ENCODE data around the gene ZNF655. TPM values are rescaled to one million over a fixed set of nuclear protein-coding genes. Genes with fewer than 3 reads are reported as not detected.

ZNF655 gene
- total RNA-seq, 1 experiment from 2014 or later, result 54.9 TPM

DNA sequence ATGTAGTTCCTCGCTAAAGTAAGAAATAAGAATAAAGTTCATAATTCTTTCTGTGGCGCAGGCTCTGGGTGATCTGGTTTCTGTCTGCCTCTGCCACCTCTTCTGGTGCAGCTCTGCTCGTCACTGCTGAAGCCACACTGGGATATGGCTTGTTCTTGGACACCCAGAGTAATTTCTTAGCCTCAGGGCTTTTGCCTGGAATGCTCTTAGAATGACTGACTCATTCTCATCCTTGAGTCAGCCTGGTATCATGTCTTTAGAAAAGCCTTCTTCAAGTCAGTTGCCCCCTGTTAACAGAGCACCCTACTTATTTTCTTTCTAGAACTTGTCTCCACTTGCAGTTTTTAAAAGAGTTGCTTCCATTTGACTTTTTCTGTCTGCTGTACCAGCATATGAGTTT, 60.3 kb downstream of the ZNF655 start:
- no peaks in the 10 kb centered on the region; the same call in 1 of the 2 replicates for H3K27me3 ChIP-seq (ENCODE audit: control insufficient read depth, insufficient read depth, low read length)
- BruUV-seq (replicated peaks), result no TSS peak
- H3K27ac ChIP-seq (ENCODE audit: low read length), result no peak overlapping the region
- H3K36me3 ChIP-seq (ENCODE audit: control insufficient read depth, insufficient read depth, low read length), result peaks cover 6% of the 10 kb centered on the region
- in situ Hi-C loops (cut with HindIII; ENCODE audit: low pct_unique_long_range_greater_than_20kb, low sequenced_read_pairs), result no loop called here
- no peak overlapping the region for H3K4me3 ChIP-seq (ENCODE audit: low read depth in 2 of 2, low read length in 2 of 2)
- intact Hi-C loops (cut with micrococcal nuclease; ENCODE audit: unreplicated experiment), result no loop called here
- TF ChIP-seq SIN3A (IDR thresholded peaks at IDR 0.05; ENCODE audit: borderline replicate concordance, insufficient read depth, low read depth, low read length) (no peak), TCF7L2 (IDR thresholded peaks at IDR 0.05; ENCODE audit: low read depth, low read length) (no peak), POLR2AphosphoS5 (IDR thresholded peaks at IDR 0.05; ENCODE audit: low read depth, low read length) (no peak)
- TF ChIP-seq, protein P1, sequence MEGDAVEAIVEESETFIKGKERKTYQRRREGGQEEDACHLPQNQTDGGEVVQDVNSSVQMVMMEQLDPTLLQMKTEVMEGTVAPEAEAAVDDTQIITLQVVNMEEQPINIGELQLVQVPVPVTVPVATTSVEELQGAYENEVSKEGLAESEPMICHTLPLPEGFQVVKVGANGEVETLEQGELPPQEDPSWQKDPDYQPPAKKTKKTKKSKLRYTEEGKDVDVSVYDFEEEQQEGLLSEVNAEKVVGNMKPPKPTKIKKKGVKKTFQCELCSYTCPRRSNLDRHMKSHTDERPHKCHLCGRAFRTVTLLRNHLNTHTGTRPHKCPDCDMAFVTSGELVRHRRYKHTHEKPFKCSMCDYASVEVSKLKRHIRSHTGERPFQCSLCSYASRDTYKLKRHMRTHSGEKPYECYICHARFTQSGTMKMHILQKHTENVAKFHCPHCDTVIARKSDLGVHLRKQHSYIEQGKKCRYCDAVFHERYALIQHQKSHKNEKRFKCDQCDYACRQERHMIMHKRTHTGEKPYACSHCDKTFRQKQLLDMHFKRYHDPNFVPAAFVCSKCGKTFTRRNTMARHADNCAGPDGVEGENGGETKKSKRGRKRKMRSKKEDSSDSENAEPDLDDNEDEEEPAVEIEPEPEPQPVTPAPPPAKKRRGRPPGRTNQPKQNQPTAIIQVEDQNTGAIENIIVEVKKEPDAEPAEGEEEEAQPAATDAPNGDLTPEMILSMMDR (IDR thresholded peaks at IDR 0.05), result no peak
- TF ChIP-seq, protein P2, sequence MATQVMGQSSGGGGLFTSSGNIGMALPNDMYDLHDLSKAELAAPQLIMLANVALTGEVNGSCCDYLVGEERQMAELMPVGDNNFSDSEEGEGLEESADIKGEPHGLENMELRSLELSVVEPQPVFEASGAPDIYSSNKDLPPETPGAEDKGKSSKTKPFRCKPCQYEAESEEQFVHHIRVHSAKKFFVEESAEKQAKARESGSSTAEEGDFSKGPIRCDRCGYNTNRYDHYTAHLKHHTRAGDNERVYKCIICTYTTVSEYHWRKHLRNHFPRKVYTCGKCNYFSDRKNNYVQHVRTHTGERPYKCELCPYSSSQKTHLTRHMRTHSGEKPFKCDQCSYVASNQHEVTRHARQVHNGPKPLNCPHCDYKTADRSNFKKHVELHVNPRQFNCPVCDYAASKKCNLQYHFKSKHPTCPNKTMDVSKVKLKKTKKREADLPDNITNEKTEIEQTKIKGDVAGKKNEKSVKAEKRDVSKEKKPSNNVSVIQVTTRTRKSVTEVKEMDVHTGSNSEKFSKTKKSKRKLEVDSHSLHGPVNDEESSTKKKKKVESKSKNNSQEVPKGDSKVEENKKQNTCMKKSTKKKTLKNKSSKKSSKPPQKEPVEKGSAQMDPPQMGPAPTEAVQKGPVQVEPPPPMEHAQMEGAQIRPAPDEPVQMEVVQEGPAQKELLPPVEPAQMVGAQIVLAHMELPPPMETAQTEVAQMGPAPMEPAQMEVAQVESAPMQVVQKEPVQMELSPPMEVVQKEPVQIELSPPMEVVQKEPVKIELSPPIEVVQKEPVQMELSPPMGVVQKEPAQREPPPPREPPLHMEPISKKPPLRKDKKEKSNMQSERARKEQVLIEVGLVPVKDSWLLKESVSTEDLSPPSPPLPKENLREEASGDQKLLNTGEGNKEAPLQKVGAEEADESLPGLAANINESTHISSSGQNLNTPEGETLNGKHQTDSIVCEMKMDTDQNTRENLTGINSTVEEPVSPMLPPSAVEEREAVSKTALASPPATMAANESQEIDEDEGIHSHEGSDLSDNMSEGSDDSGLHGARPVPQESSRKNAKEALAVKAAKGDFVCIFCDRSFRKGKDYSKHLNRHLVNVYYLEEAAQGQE (IDR thresholded peaks at IDR 0.05; ENCODE audit: insufficient read depth in 1 of 2, low read depth in 2 of 2, low read length in 1 of 2), result no peak
- no peak for ATAC-seq
- peaks cover 12% of the 10 kb centered on the region for H3K4me1 ChIP-seq (ENCODE audit: control insufficient read depth, insufficient read depth, low read length)
- POLR2A ChIA-PET, result no interaction called here
- H3K9me3 ChIP-seq (ENCODE audit: control insufficient read depth, insufficient read depth, low read depth, low read length), result no peaks in the 10 kb centered on the region
- CTCF ChIA-PET, result no interaction called here
- DNase-seq (ENCODE audit: low read depth, low spot score), result no peak

DNA sequence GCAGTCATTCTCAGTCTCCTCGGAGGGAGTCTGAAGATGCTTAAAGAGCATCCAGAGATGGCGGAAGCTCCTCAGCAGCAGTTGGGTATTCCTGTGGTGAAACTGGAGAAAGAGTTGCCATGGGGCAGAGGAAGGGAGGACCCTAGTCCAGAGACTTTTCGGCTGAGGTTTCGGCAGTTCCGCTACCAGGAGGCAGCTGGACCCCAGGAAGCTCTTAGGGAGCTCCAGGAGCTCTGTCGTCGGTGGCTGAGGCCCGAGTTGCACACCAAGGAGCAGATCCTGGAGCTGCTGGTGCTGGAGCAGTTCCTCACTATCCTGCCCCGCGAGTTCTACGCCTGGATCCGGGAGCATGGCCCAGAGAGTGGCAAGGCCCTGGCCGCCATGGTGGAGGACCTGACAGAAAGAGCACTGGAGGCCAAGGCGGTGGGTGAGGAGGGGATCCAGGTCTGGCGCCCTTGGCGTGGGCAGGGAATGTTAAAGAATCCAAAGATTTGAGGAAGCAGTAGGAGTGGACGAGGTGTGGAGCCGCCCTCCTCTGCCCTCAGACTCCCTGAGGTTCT, 61.2 kb downstream of the ZNF655 start:
- no peak for TF ChIP-seq POLR2AphosphoS5 (IDR thresholded peaks at IDR 0.05; ENCODE audit: low read depth, low read length)
- TF ChIP-seq TCF7L2 (IDR thresholded peaks at IDR 0.05; ENCODE audit: low read depth, low read length), result no peak
- TF ChIP-seq, protein P1 (IDR thresholded peaks at IDR 0.05), result no peak
- no peak for TF ChIP-seq SIN3A (IDR thresholded peaks at IDR 0.05; ENCODE audit: borderline replicate concordance, insufficient read depth, low read depth, low read length)
- TF ChIP-seq, protein P2 (IDR thresholded peaks at IDR 0.05; ENCODE audit: insufficient read depth in 1 of 2, low read depth in 2 of 2, low read length in 1 of 2), result no peak
- in situ Hi-C loops (cut with HindIII; ENCODE audit: low pct_unique_long_range_greater_than_20kb, low sequenced_read_pairs) (no loop called here), intact Hi-C loops (cut with micrococcal nuclease; ENCODE audit: unreplicated experiment) (no loop called here)
- Histone ChIP-seq H3K27ac (ENCODE audit: low read length) (no peak overlapping the region), H3K9me3 (ENCODE audit: control insufficient read depth, insufficient read depth, low read depth, low read length) (no peaks in the 10 kb centered on the region), H3K4me1 (ENCODE audit: control insufficient read depth, insufficient read depth, low read length) (peaks cover 12% of the 10 kb centered on the region), H3K4me3 (ENCODE audit: low read depth in 2 of 2, low read length in 2 of 2) (no peak overlapping the region), H3K27me3 (ENCODE audit: control insufficient read depth, insufficient read depth, low read length) (no peaks in the 10 kb centered on the region), H3K36me3 (ENCODE audit: control insufficient read depth, insufficient read depth, low read length) (peaks cover 6% of the 10 kb centered on the region)
- BruUV-seq (replicated peaks), result TSS peak; percentile 62
- ChIA-PET POLR2A (no interaction called here), CTCF (no interaction called here)
- DNase-seq (ENCODE audit: low read depth, low spot score), result no peak
- ATAC-seq, result no peak

Measured in Panc1 (cell line).